Measurements from ENCODE around the gene MBTPS1. TPM values are rescaled to one million over a fixed set of nuclear protein-coding genes. Genes with fewer than 3 reads are reported as not detected.

MBTPS1 gene
- total and polyA plus RNA-seq, 7 donors = 13.6 to 83.6 (median 69.3) TPM

- 80 to 89% methylated on average over 5 of the region's 5 CpGs for whole genome bisulfite sequencing, 2 donors
- Histone ChIP-seq H3K4me1 (no peaks in the 10 kb centered on the region), H3K9me3 (no peaks in the 10 kb centered on the region), H3K36me3 (peaks cover 0 to 32% (median 12%) of the 10 kb centered on the region in 4 donors), H3K27ac (no peak overlapping the region), H3K4me3 (no peak overlapping the region), H3K27me3 (no peaks in the 10 kb centered on the region)
- DNase-seq = no peak
- TF ChIP-seq EP300 (IDR thresholded peaks at IDR 0.05) (no peak), POLR2AphosphoS5 (IDR thresholded peaks at IDR 0.05) (no peak), CTCF (IDR thresholded peaks at IDR 0.05) (no peak)
- intact Hi-C loops (cut with DNase I) = no loop called here
Observed at GRCh38 chr16:84131117-84131516, 14.4 kb upstream of the MBTPS1 start.

- H3K36me3 ChIP-seq = peaks cover 0 to 38% (median 13%) of the 10 kb centered on the region in 4 donors
- intact Hi-C loops (cut with DNase I) = no loop called here
- no peak overlapping the region for H3K27ac ChIP-seq
Observed at GRCh38 chr16:84124257-84125073, 7.7 kb upstream of the MBTPS1 start.

GRCh38 chr16:84121007-84121406 is 4.3 kb upstream of the MBTPS1 start:
- 90 to 93% methylated on average over 10 of the region's 10 CpGs for WGBS, 2 donors
- Histone ChIP-seq H3K36me3 (peaks cover 0 to 21% (median 3%) of the 10 kb centered on the region in 4 donors), H3K4me1 (peaks cover 0 to 15% (median 5%) of the 10 kb centered on the region in 4 donors), H3K27ac (no peak overlapping the region), H3K27me3 (no peaks in the 10 kb centered on the region), H3K9me3 (no peaks in the 10 kb centered on the region), H3K4me3 (no peak overlapping the region)
- DNase-seq = no peak
- intact Hi-C loops (cut with DNase I) = no loop called here
- TF ChIP-seq EP300 (IDR thresholded peaks at IDR 0.05) (no peak), POLR2A (IDR thresholded peaks at IDR 0.05) (no peak), POLR2AphosphoS5 (IDR thresholded peaks at IDR 0.05) (no peak), CTCF (IDR thresholded peaks at IDR 0.05) (no peak)

More at GRCh38 chr16:84124257-84125073, 7.7 kb upstream of the MBTPS1 start:
- no peak overlapping the region for H3K4me3 ChIP-seq
- no peaks in the 10 kb centered on the region for H3K27me3 ChIP-seq
- no peaks in the 10 kb centered on the region for H3K4me1 ChIP-seq
- WGBS, 2 donors = 86 to 88% methylated on average over 7 of the region's 7 CpGs
- TF ChIP-seq EP300 (IDR thresholded peaks at IDR 0.05) (no peak), POLR2A (IDR thresholded peaks at IDR 0.05) (no peak), CTCF (IDR thresholded peaks at IDR 0.05) (no peak), POLR2AphosphoS5 (IDR thresholded peaks at IDR 0.05) (no peak)
- no peak for DNase-seq
- no peaks in the 10 kb centered on the region for H3K9me3 ChIP-seq

- Histone ChIP-seq H3K4me3 (no peak overlapping the region), H3K9me3 (no peaks in the 10 kb centered on the region), H3K27ac (no peak overlapping the region), H3K36me3 (peaks cover 0 to 21% (median 3%) of the 10 kb centered on the region in 4 donors), H3K4me1 (peaks cover 0 to 25% (median 13%) of the 10 kb centered on the region in 4 donors), H3K27me3 (no peaks in the 10 kb centered on the region)
- 75 to 82% methylated on average over 5 of the region's 5 CpGs for WGBS, 2 donors
- no peak for DNase-seq
- TF ChIP-seq CTCF (IDR thresholded peaks at IDR 0.05) = no peak
- no peak for TF ChIP-seq POLR2A (IDR thresholded peaks at IDR 0.05)
- no peak for TF ChIP-seq POLR2AphosphoS5 (IDR thresholded peaks at IDR 0.05)
- no peak for TF ChIP-seq EP300 (IDR thresholded peaks at IDR 0.05)
- intact Hi-C loops (cut with DNase I) = no loop called here
Observed at GRCh38 chr16:84120023-84120422, 3.3 kb upstream of the MBTPS1 start.
